GM21786 (cell line): ENCODE results near the gene ADAP1.
"Not testable (repeated sequence)": the region's sequence is repeated elsewhere in the genome, so short reads cannot be mapped to it uniquely, and the experiment has no call there.

Experiments
- ATAC-seq: cut with Tn5 transposase; IDR thresholded peaks from one replicate; pipeline ENCODE4 v1.9.1; 2021; ENCODE audit not compliant: unreplicated experiment

ADAP1 gene

GRCh38 chr7:975702-976473 lies 21.4 kb upstream of the ADAP1 start:
- ATAC-seq = no peak

DNA sequence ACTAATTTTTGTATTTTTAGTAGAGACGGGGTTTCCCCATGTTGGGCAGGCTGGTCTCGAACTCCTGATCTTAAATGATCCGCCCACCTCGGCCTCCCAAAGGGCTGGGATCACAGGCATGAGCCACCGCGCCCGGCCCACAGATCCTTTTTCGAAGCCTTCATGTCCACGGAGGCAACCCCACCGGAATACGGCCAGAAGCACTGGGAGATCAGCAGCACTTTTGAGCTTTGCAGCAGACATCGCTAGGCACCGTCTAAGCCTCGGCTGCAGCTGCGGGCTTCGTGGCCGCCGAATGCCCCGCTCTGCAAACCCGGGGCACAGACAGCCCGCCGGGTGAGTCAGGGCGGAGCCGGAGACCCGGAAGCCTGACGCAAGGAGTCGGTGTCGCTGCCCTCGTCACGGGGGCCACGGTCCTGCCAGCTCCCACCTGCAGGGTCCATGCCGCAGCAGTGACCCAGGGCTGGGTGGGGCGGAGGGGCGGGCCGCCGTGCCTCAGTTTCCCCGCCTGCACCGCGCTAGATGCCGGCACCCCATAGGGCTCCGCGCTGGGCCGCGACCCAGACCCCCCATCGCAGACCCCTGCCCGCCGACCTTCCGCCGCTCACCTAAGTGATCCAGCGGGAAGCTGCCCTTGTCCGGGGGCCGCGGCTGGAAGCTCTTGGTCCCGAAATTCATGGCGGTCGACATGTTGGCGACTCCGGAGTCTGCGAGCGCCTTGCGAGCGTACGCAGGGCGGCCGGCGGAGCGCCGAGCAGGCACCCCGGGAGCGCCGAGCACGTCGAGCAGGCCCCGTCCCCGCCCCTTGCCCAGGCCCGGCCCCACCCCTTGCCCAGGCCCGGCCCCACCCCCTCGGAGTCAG lies 20.6 kb upstream of the ADAP1 start, which contains the start of gene COX19:
COX19 (minus strand) TSS at position 730 of the 862 bp plus-strand sequence; CDS start at position 690, 40 bp downstream.
- ATAC-seq = peak; percentile 47

GRCh38 chr7:974172-974571 lies 19.7 kb upstream of the ADAP1 start:
- ATAC-seq = no peak

DNA sequence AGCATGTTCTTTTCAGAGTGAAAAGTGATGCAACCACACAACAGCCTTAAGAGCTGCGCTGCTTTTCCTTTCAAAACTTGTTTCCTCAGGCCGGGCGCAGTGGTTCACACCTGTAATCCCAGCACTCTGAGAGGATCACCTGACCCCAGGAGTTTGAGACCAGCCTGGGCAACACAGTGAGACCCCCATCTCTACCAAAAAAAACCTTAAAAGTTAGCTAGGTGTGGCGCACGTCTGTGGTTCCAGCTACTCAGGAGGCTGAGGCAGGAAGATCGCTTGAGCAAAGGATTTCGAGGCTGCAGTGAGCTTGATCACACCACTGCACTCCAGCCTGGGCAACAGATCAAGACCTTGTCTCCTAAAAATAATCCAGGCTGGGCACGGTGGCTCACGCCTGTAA lies 18.8 kb upstream of the ADAP1 start:
- ATAC-seq = no peak

DNA sequence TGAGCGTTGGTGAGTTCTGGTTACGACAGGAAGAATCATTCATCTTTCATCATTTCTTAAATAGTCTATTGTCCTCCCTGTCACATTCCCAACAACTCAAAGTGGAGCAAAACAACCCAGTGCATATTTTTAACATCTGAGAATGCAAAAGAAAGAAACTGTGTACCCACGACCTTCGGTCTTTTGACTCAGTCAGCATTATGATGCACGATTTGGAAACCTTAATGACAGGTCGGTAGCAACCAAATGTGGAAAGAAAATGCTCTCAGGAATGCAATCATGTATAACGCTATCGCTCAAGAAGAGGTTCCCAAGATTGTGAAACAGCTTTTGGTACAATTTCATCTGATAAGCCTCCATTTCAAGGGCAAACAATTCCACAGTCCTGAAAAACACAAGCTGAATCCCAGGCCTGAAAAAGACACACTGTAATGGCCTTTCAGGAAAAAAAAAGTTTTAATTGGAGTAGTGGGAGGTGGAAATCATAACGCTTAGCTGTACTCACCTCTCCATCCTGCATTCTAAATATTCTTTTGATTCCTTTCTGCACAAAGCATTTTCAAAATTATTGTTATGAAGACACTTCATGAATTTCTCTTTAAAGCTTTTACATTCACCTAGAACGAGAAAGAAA lies 18.3 kb upstream of the ADAP1 start:
- no peak for ATAC-seq

DNA sequence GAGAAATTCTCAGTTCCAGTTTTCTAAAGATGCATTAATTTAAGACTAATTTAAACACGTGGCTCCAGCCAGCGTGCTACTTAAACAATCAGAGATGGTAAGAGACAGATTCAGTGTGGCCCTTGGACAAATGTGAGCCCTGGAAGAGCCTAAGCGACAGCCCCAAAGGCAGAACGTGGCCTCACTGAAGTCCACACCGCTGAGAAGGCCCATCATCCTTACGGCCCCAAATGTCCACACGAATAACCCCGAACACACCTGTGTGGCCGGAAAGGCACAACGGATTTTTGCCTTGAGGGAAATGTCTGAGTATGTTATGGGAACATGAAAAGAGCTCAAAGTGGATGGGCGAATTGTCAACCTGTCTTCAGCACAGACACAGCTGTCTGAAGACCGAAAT lies 17.6 kb upstream of the ADAP1 start:
- no peak for ATAC-seq

GRCh38 chr7:970744-971143 lies 16.3 kb upstream of the ADAP1 start:
- ATAC-seq = no peak

DNA sequence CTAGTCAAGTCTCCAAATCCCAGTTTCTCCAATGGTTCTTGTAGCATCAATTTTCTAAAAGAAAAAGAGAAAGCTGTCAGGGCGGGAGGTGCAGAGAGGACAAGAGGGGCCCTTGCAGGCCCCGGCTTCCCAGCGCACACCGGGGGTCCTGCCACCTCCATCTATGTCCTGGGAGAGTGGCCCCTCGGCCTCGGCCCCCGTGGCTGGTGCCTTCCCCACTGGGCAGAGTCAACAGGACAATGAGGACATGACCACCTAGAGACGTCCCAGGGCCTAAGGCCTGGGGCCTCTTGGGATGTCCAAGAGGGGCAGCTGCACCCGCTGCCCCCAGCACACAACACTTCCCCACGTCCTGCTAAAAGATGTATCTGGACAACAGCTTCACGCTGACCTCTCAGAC lies 14.9 kb upstream of the ADAP1 start:
- no peak for ATAC-seq

- no peak for ATAC-seq
These were observed 14.0 kb upstream of the ADAP1 start for GRCh38 chr7:968205-969105.

- ATAC-seq = no peak
These were observed 13.0 kb upstream of the ADAP1 start for GRCh38 chr7:967361-968082.

GRCh38 chr7:966291-967069 lies 12.0 kb upstream of the ADAP1 start:
- no peak for ATAC-seq

- ATAC-seq = no peak
These were observed 10.1 kb upstream of the ADAP1 start for GRCh38 chr7:964401-965231.

DNA sequence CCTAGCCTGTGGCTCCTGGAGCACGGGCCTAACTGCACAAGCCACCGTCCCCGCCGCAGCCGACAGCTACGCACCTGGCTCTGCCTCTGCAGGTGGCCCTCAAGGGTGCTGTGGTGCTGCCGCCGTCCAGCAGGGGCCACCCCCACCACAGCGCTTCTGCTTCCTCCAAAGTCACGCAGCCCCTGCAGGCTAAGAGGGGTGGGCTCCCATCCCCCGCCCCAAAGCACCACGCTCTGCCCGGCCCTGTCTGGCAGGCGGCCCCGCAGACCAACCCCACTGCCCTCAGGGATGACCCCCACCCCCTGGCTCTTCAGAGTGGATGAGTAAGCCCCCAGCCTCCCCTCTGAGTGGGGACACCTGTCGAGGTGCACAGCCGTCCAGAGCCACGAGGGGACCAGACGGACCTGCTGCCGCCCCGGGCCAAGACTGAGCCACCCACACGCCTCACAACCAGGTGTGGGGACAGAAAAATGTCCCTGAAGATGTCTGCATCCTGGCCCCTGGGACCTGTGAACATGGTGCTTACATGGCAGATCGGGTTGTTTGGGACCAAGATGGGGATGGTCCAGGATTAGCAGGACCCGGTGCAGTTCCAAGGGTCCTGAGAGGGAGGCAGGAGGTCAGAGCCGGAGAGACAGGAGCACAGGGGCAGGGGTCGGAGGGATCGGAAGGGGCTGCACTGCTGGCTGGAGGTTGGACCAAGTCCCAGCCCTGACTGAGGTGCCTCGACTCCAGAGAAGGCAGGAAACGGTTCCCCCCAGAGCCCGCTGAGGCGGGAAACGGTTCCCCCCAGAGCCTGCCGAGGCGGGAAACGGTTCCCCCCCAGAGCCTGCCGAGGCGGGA lies 9.0 kb upstream of the ADAP1 start:
- no peak for ATAC-seq

GRCh38 chr7:962401-963081 lies 8.1 kb upstream of the ADAP1 start:
- no peak for ATAC-seq

DNA sequence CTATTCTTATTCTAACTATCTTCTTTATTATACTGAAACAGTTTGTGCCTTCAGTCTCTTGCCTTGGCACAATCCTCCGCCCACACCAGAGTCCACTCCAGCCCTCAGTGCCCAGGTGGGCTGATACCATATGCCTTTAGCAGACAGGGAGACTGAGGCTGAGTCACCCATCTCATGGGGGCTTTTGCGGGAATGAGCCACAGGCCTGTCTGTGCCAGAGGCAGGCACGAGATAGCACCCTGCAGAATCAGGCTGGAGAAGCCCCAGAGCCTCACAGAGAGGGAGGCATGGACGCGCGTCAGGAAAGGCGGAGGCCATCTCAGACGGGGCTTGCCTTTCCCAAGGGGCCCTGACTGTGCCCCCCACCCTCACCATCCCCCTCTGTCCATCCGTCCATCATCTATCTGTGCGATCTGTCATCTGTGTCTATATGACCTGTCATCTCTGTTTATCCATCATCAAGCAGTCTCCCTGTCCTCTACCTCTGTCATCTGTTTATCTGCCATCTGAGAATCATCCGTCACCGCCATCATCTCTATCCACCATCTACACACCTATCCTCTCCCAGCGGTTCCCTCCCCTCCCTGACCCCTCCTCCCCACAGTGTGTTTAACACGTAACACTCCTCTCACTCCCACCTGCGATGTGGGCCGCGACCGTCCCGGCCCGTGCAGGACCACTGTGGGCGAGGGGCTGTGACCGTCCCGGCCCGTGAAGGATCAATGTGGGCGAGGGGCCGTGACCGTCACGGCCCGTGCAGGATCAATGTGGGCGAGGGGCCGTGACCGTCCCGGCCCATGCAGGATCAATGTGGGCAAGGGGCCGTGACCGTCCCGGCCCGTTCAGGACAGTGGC lies 7.3 kb upstream of the ADAP1 start:
- no peak for ATAC-seq

- ATAC-seq = not testable (repeated sequence)
These were observed 6.5 kb upstream of the ADAP1 start for GRCh38 chr7:960972-961371.
